Sigmoid colon (tissue), 7 donors: ENCODE results near the gene FOXP1. TPM values are rescaled to one million over a fixed set of nuclear protein-coding genes. Genes with fewer than 3 reads are reported as not detected.

Source experiments
- DNase-seq: peaks from one replicate; pipeline ENCODE4 v3.0.0-alpha.2; 2019
- H3K27ac ChIP-seq, 4 donors: fragments of 200-600 bp; sonication (generic); one replicate each; pipeline ENCODE4 v1.5.1; 2016 to 2019; ENCODE audit warnings: mild to moderate bottlenecking in 1 of 4
- H3K27me3 ChIP-seq, 3 donors: fragments of 200-600 bp; sonication (generic); one replicate each; pipeline ENCODE4 v1.5.1; 2019; ENCODE audit warnings: mild to moderate bottlenecking in 1 of 3
- H3K36me3 ChIP-seq, 4 donors: fragments of 200-600 bp; sonication (generic); one replicate each; pipeline ENCODE4 v1.5.1; 2016 to 2019
- H3K4me1 ChIP-seq, 4 donors: fragments of 200-600 bp; sonication (generic); one replicate each; pipeline ENCODE4 v1.5.1; 2017 to 2019
- H3K4me3 ChIP-seq, 4 donors: fragments of 200-600 bp; sonication (generic); one replicate each; pipeline ENCODE4 v1.5.1; 2017 to 2019; ENCODE audit warnings: mild to moderate bottlenecking in 2 of 4, moderate library complexity in 1 of 4
- H3K9me3 ChIP-seq, 4 donors: fragments of 200-600 bp in 3 of 4; sonication (generic) in 3 of 4; one replicate each; pipeline versions ENCODE4 v1.5.1 to v1.6.1; 2013 to 2019
- CTCF ChIP-seq, 4 experiments: fragments of 450-650 bp in 3 of 4; fragments of 200-600 bp in 1 of 4; IDR thresholded peaks; one replicate each; pipeline ENCODE4 v1.5.1; 2016 to 2019; ENCODE audit warnings: antibody characterized with exemption in 4 of 4, mild to moderate bottlenecking in 3 of 4, moderate library complexity in 2 of 4
- EP300 ChIP-seq, 4 donors: sonication (generic); formaldehyde crosslinking; IDR thresholded peaks; one replicate each; pipeline ENCODE4 v1.6.1; 2017; ENCODE audit warnings: antibody characterized with exemption in 4 of 4
- POLR2A ChIP-seq, 2 donors: fragments of 450-650 bp; IDR thresholded peaks; one replicate each; pipeline ENCODE4 v1.6.1; 2016; ENCODE audit warnings: antibody characterized with exemption in 2 of 2, mild to moderate bottlenecking in 2 of 2, moderate library complexity in 2 of 2
- POLR2AphosphoS5 ChIP-seq, 4 donors: sonication (generic); formaldehyde crosslinking; IDR thresholded peaks; one replicate each; pipeline ENCODE4 v1.6.1; 2017; ENCODE audit warnings: antibody characterized with exemption in 4 of 4
- WGBS, 2 donors: extraction: QIAGEN DNeasy Blood & Tissue Kit; methylation state at CpG; one replicate each; pipeline ENCODE4 v1.1.7; 2013; 5-methylcytosine and 5-hydroxymethylcytosine counted together
- intact Hi-C: fragments of 100-400 bp; cut with DNase I; formaldehyde crosslinking; loops from one replicate; pipeline ENCODE4 v1.15.1; 2023
- polyA plus RNA-seq, 3 donors: library from polyadenylated mRNA; stranded (reverse); fragments of 200-250 nt; gene quantifications; one replicate each; pipeline ENCODE4 v1.2.3, GENCODE V29; 2013
- total RNA-seq, 4 donors: library from RNA; depleted of rRNA; stranded (reverse); fragments of >200 nt; gene quantifications; one replicate each; pipeline ENCODE4 v1.1.0, GENCODE V29; 2016
- donor health status: healthy with polysubstance abuse.
- donor health status: Bipolar disorder and iron deficiency.
- donor health status: healthy.

Gene FOXP1
- total and polyA plus RNA-seq, 7 donors, result 13.8 to 232 (median 139) TPM

GRCh38 chr3:71255498-71255897, 328.0 kb downstream of the FOXP1 start:
- Histone ChIP-seq H3K4me1 (peaks cover 0 to 35% (median 24%) of the 10 kb centered on the region in 4 donors), H3K27me3 (no peaks in the 10 kb centered on the region), H3K27ac (peak overlapping the region in 2 of 4 donors; percentile 62 to 65), H3K36me3 (no peaks in the 10 kb centered on the region), H3K9me3 (no peaks in the 10 kb centered on the region), H3K4me3 (no peak overlapping the region)
- 88 to 89% methylated on average over 3 of the region's 3 CpGs for WGBS, 2 donors
- TF ChIP-seq EP300 (IDR thresholded peaks at IDR 0.05) (no peak), CTCF (IDR thresholded peaks at IDR 0.05) (no peak), POLR2AphosphoS5 (IDR thresholded peaks at IDR 0.05) (no peak), POLR2A (IDR thresholded peaks at IDR 0.05) (no peak)
- DNase-seq, result no peak
- intact Hi-C loops, result no loop called here

GRCh38 chr3:71254281-71255057, 329.1 kb downstream of the FOXP1 start:
- no peaks in the 10 kb centered on the region for H3K9me3 ChIP-seq
- peak overlapping the region; percentile 39 to 65 (median 62) for H3K27ac ChIP-seq
- no peaks in the 10 kb centered on the region for H3K36me3 ChIP-seq
- DNase-seq, result no peak
- peaks cover 0 to 36% (median 25%) of the 10 kb centered on the region in 4 donors for H3K4me1 ChIP-seq
- intact Hi-C loops, result no loop called here
- no peaks in the 10 kb centered on the region for H3K27me3 ChIP-seq
- no peak overlapping the region for H3K4me3 ChIP-seq
- no peak for TF ChIP-seq EP300 (IDR thresholded peaks at IDR 0.05)
- no peak for TF ChIP-seq POLR2A (IDR thresholded peaks at IDR 0.05)
- TF ChIP-seq POLR2AphosphoS5 (IDR thresholded peaks at IDR 0.05), result no peak
- TF ChIP-seq CTCF (IDR thresholded peaks at IDR 0.05), result no peak
- WGBS, 2 donors, result 23 to 67% methylated on average over 7 of the region's 7 CpGs

DNA sequence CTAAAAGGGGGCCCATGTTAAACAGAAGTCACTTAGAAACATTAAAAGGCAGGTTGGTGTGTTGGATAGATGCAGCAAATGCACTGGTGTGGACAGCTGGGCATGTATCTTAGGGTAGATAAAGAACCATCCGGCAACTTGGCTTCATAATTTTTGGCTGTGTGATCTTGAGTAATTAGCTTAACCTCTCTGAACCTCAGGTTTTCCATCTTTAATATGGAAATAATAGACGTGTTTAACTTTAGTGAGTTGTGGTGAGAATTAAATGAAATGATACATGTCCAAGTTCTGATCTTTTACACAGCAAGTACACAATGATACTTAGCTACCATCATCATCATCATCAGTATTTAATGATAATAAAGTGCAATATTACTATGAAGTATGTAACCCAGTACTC, 330.4 kb downstream of the FOXP1 start:
- intact Hi-C loops, result no loop called here
- Histone ChIP-seq H3K36me3 (no peaks in the 10 kb centered on the region), H3K27ac (peak overlapping the region in 1 of 4 donors; percentile 16), H3K4me3 (no peak overlapping the region), H3K4me1 (peaks cover 0 to 38% (median 21%) of the 10 kb centered on the region in 4 donors), H3K9me3 (no peaks in the 10 kb centered on the region), H3K27me3 (no peaks in the 10 kb centered on the region)
- no peak for TF ChIP-seq POLR2A (IDR thresholded peaks at IDR 0.05)
- TF ChIP-seq POLR2AphosphoS5 (IDR thresholded peaks at IDR 0.05), result no peak
- TF ChIP-seq EP300 (IDR thresholded peaks at IDR 0.05), result no peak
- TF ChIP-seq CTCF (IDR thresholded peaks at IDR 0.05), result no peak
- no peak for DNase-seq
- 93% methylated on average over 2 of the region's 2 CpGs for WGBS, 2 donors

- 79 to 86% methylated on average over 2 of the region's 2 CpGs for WGBS, 2 donors
- TF ChIP-seq POLR2AphosphoS5 (IDR thresholded peaks at IDR 0.05), result no peak
- TF ChIP-seq EP300 (IDR thresholded peaks at IDR 0.05), result no peak
- H3K27ac ChIP-seq, result peak overlapping the region in 1 of 4 donors; percentile 9
- H3K36me3 ChIP-seq, result no peaks in the 10 kb centered on the region
- DNase-seq, result no peak
- intact Hi-C loops, result no loop called here
- H3K4me1 ChIP-seq, result peaks cover 0 to 38% (median 19%) of the 10 kb centered on the region in 4 donors
- no peak overlapping the region for H3K4me3 ChIP-seq
- H3K9me3 ChIP-seq, result no peaks in the 10 kb centered on the region
- no peaks in the 10 kb centered on the region for H3K27me3 ChIP-seq
These were observed 331.1 kb downstream of the FOXP1 start for GRCh38 chr3:71252466-71252865.

DNA sequence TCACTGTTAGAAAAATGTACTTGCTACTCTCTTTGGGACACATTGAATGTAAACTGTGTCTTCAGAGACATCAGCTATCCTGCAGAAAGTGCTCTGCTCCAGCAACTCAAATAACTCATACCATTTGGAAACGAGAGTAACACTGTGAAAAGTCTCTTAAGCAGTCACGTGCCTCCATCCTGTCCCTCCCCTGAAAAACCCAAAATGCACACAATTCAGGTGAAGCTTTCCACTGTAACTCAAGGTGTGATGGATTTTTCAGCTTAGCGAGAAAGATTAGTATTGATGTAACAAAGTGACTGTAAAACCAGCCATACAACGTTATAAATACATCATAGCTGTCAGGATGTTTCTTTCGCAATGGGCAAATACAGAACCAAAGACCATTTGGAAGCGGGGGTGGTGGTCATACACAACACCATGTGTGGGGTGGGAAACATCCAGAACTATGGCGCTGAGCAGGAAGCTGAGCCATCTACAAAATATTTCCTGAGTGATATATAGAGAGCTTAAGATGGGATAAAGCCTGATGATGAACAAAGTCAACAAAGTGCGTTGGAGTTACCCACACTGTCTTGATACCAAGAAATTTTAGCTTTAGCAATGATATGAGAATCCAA, 332.3 kb downstream of the FOXP1 start:
- intact Hi-C loops, result no loop called here
- no peaks in the 10 kb centered on the region for H3K9me3 ChIP-seq
- no peak overlapping the region for H3K4me3 ChIP-seq
- no peak for DNase-seq
- no peaks in the 10 kb centered on the region for H3K27me3 ChIP-seq
- H3K36me3 ChIP-seq, result no peaks in the 10 kb centered on the region
- H3K4me1 ChIP-seq, result peaks cover 0 to 50% (median 20%) of the 10 kb centered on the region in 4 donors
- no peak for TF ChIP-seq POLR2AphosphoS5 (IDR thresholded peaks at IDR 0.05)
- no peak for TF ChIP-seq EP300 (IDR thresholded peaks at IDR 0.05)
- no peak for TF ChIP-seq CTCF (IDR thresholded peaks at IDR 0.05)
- no peak for TF ChIP-seq POLR2A (IDR thresholded peaks at IDR 0.05)
- peak overlapping the region in 1 of 4 donors; percentile 12 for H3K27ac ChIP-seq
- 81 to 86% methylated on average over 8 of the region's 8 CpGs for WGBS, 2 donors
